ENCODE results near the gene ZNRF3.
"Not testable (repeated sequence)": the region's sequence is repeated elsewhere in the genome, so short reads cannot be mapped to it uniquely, and the experiment has no call there.

The ZNRF3 gene

GRCh38 chr22:28907311-28908008 lies 24.1 kb downstream of the ZNRF3 start:
- DNase-seq (ENCODE audit: low read depth, low spot score), result no peak

DNA sequence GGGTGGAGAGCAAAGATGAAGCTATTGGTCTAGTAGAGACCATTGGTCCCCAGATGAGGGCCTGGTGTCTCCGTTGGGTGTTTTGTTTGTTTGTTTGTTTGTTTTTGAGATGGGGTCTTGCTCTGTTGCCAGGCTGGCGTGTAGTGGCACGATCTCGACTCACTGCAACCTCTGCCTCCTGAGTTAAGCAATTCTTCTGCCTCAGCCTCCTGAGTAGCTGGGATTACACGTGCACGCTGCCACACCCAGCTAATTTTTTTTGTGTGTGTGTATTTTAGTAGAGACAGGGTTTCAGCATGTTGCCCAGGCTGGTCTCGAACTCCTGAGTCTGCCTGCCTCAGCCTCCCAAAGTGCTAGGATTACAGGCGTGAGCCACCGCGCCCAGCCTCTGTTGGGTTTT lies 25.4 kb downstream of the ZNRF3 start:
- DNase-seq (ENCODE audit: low read depth, low spot score), result not testable (repeated sequence)

GRCh38 chr22:28909375-28909774 lies 26.0 kb downstream of the ZNRF3 start:
- DNase-seq (ENCODE audit: low read depth, low spot score), result no peak

GRCh38 chr22:28910569-28911303 lies 27.4 kb downstream of the ZNRF3 start:
- no peak for DNase-seq (ENCODE audit: low read depth, low spot score)

DNA sequence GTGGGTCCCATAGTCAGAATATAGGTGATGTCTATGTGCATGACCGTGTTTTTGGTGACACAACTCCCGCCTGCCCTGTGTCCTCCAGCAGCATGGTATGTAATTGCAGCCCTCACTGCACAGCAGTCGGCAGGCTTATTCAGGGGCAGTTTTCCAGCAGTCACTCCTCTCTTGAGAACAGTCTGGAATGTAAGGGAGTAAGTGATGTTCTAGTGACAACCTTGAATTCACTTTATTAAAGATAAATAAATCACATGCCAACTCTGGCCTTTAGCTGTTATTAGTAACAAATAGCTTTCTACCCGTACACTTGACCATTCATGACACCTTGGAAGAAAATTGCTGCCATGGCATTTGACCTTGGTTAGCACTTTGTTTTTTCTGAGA lies 27.9 kb downstream of the ZNRF3 start:
- no peak for DNase-seq (ENCODE audit: low read depth, low spot score)

DNA sequence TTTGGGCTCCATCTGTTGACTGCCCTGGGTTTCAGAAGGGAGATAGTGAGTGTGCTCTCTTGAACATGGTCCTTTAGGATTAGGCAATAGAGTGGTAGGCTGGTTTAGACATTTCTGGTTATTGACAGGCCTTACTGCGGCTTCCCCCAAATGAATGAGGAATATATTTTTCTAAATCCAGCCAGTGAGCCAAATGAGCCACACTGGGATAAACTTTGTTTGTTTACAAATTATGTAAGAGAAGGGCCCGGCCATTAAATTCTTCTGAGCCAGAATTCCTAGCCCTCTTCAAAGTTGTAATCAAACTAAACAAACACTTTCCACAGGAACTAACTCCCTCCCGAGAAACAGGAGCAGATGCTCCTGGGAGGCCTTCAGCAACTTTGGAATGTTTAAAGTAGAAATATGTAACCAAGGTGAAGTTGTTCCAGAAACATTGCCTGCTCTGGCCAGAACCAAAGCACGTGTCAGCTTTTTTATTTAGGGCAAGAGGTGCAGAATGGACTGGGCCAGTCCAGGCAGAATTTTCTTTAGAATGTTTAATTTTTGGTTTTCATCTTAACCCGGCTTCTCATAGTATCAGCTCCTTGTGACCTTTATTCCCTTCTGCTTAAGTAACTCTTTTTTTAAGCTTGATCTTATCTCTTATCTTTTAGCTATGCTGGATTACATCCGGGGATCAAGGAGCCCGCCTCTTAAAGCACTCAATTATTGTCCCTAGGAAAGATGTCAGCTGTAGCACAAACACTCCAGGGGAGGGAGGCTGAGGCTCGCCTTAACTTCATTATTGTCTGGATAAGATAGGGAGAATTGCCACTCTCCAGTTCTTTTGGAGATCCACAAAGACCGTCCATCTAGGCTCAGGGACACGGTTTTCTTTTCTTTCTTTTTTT lies 28.7 kb downstream of the ZNRF3 start:
- no peak for DNase-seq (ENCODE audit: low read depth, low spot score)

DNA sequence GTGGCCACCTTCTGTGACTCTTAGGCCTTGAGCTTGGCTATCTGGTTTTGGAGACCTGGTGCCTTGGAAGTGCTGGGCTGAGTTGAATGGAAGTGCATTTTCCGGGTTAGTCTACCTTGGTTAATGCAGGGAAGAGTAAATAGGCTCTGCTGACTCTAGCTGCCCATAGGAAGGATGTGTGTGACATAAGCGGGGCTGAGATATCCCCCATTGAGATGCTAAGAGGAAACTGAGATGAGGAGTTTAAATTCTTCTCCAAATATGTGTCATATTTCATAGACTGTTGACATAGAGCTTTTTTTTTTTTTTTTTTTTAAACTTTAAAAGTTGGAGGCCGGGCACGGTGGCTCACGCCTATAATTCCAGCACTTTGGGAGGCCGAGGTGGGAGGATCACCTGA lies 30.8 kb downstream of the ZNRF3 start:
- no peak for DNase-seq (ENCODE audit: low read depth, low spot score)

DNA sequence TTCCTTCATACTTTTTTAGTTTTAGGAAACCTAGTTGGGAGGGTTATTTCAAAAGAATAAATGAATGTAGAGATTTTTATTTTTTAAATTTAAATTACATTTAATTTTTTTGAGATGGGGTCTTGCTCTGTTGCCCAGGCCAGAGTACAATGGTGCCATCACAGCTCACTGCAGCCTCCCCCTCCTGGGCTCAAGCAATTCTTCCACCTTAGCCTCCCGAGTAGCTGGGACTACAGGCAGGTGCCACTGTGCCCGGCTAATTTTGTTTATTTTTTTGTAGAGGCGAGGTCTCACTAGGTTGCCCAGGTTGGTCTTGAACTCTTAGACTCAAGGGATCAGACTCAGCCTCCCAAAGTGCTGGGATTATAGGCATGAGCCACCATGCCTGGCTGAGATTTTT lies 32.6 kb downstream of the ZNRF3 start:
- DNase-seq (ENCODE audit: low read depth, low spot score), result no peak

DNA sequence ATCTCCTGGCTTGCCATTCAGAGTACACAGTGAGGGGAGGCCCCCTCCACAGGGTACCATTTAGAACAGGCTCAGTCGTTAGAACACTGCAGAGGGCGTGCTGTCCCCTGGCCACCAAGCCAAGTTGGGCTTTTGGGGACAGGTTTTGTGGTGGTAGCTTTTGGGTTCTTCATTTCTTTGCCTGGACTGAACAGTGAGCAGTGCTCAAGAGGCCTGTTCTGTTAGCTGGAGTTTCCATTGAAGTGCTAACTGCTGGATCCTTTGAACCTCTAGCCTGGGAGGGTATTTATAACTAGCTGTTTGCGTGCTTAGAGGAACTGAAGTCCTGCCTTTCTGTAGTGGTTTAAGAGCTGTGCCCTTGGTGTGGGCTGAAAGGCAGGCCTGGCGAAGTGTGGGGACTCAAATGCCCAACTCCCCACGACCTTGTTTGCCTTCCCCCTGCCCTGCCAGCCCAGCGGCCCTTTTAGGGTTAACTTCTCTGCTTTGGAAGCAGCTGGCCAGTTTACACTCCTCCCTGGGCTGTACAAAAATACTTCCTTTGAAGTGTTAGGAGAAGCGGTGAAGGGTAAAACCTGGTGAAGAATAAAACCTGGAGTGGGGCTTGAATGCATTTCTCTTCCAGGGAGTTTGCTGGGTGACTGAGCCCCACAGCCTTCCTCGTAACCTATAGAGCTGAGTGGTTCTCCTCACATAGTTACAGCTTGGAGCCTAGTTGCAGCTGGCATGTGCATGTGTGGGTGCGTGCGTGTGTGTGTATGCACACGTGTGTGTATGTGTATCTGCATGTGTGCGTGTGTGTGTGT lies 34.6 kb downstream of the ZNRF3 start:
- DNase-seq (ENCODE audit: low read depth, low spot score), result peak; percentile 38

GRCh38 chr22:28918550-28919271 lies 35.3 kb downstream of the ZNRF3 start:
- no peak for DNase-seq (ENCODE audit: low read depth, low spot score)

GRCh38 chr22:28920757-28921584 lies 37.6 kb downstream of the ZNRF3 start:
- DNase-seq (ENCODE audit: low read depth, low spot score), result no peak

- DNase-seq (ENCODE audit: low read depth, low spot score), result no peak
These were observed 38.2 kb downstream of the ZNRF3 start for GRCh38 chr22:28921585-28921879.

GRCh38 chr22:28922540-28923244 lies 39.3 kb downstream of the ZNRF3 start:
- DNase-seq (ENCODE audit: low read depth, low spot score), result no peak

DNA sequence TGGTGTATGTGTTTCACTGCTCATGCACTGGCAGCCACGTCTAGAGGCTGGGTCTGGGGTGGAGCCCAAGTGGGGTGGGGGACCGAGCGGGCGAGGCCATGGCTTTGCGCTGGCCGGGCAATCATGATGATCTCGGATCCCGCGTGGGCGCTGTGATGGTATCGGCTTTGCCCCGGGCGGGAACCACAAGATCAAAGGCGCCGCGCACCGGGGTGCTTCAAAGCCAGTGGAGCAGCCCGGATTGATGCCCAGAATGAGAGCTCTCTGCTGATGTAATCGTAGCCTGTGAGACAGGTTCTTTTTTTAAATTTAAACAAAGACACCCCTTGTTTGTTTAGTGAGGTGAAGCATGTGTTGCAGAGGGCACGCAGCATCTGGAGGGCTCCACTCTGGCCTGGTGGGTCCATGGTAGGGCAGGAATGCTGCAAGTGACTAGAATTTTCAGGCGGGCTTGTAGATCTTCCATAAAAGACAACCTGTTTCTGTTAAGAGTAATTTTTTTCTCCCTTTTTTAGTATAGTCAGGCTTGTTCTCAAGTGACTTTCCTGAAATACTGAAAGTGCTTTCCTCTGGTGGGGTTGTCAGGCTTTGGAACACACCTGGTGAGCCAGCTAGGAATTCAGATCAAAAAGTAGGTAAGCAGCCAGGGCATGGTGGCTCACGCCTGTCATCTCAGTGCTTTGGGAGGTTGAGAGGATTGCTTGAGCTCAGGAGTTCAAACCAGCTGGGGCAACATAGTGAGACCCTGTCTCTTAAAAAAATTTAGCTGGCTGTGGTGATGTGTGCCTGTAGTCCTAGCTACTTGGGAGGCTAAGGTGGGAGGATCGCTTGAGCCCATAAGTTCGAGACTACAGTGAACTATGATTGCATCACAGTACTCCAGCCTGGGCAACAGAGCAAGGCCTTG lies 40.7 kb downstream of the ZNRF3 start:
- no peak for DNase-seq (ENCODE audit: low read depth, low spot score)

DNA sequence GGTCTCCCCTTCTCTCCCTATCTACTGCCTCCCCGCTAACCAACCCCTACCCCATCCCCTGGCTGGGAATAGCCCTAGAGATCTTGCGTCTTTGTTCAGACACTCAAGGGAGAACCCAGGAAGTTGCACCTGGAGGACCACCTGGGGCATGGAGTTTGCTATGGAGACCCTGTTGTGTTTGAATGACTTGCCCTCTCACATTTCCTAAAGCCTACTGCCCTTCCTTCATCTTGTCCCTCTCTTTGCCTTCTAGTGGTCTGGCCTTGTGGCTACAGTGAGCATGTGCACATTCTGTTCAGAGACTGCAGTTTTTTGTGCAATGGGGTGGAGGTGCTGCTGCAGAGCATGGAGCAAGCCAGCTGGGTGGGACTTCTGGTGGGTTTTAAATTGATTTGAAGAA lies 42.5 kb downstream of the ZNRF3 start:
- no peak for DNase-seq (ENCODE audit: low read depth, low spot score)

DNA sequence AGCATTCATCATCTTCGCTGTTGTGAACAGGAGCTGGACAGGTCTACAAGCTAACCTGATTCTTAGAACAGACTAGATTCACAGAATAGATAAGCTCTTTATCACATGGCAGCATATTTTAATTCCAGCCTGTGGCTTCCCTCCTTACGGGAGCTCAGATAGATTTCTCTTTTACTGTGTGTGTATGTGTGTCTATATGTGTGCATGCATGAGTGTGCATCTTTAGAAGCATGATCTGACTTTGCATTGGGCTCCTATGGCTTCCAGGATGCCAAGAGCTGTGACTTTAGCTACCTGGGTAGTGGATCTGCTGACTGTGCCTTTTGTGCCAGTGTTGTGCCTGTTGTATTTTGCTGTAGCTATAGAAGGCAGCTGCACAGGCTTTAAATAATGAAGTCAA lies 44.3 kb downstream of the ZNRF3 start:
- no peak for DNase-seq (ENCODE audit: low read depth, low spot score)

DNA sequence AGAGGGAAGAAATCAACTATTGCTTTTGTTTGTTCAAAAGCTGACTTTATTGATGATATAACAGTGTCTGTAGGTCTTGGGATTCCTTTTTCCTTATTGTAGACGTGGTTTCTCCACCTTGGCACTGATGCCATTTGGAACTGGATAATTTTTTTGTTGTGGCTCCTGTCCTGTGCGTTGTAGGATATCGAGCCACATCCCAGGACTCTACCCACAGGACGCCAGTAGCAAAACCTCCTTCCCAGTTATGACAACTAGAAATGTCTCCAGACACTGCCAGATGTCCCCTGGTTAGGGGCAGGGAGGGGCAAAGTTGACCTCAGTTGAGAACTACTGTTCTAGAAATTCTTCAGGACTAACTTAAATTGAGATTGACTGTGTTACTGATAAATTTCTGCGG lies 45.8 kb downstream of the ZNRF3 start:
- no peak for DNase-seq (ENCODE audit: low read depth, low spot score)

DNA sequence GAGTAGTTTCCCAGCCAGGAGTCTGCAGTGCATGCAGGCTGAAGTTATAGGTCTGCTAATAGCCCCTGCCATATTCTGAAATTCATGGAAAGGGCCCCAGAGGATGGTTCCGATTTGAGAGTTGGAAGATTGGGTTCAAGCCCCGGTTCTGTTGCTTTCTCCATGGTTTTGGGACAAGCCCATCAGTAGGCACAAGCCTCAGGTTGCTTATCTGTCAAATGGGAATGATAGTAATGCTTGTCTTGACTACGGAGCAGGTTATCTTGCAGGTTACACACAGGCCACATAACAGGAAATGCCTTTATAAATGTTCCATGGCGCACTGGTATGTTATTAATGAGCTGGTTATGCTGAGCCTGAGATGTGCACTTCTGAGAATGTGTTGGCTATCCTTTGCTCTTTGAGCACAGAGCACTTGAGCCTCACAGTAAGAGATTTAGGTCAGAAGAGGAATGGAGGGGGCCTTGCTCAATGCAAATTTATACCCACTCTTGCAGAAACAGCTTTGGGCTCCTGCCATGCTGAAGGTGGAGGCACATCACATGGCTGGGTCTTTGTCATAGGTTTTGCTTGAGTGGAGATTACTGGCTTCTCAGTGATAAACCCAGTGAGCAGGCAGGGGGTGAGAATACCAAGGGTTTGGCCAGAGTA lies 47.1 kb downstream of the ZNRF3 start:
- no peak for DNase-seq (ENCODE audit: low read depth, low spot score)

Measured in brain pericyte (primary cell).